NAMALWA (cell line): ENCODE results near the gene SOX18.
A peak's percentile ranks its signal among the peaks of the same experiment; 100 is the strongest.

Source experiments
- DNase-seq: peaks from one replicate; pipeline ENCODE4 v3.0.0-alpha.2; 2015; ENCODE audit warnings: low spot score

SOX18 gene

GRCh38 chr20:64080013-64080812 lies 30.8 kb upstream of the SOX18 start, which contains the start of gene OPRL1:
TSS of gene OPRL1 (plus strand) at chr20:64080082. CDS start at chr20:64092721, 12,639 bp downstream.
- DNase-seq, result peak; percentile 53

DNA sequence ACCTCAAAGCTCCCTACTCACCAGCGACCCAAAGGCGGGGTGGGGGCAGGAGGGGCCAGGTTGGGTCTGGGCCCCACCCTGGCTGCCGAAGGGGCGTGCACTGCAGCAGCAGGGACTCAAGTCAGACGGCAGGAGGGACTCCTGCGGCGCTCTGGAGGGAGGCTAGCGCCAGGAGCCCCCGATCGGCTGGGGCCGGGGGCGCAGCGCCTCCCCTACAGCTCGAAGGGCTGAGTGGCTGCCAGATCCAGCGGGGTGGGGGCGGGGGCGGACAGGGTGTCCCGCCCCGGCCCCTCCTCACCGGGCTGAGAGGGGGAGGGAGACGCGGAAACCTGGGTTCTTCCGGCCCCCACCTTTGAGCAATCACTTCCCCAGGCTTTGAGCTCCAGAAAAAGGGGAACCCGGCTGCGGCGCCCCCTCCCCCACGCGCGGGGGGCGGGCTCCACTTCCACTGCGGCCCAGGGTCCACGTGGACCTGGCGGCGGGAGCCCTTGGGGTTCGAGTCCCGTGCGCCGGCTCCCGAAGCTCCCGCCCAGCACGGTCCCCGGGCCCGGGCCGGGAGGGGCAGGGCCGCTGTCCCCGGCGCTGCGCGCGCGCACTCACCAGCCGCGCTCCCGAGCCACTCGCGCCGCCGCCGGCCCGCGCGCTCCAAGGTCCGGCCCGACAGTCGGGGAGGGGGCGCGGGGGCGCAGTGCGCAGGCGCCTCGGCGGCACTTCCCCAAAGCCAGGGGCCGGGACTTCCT lies 30.0 kb upstream of the SOX18 start, which contains the start of gene RGS19:
RGS19 (minus strand) TSS at position 246 of the 740 bp plus-strand sequence. CDS start 2,632 bp downstream, outside the sequence.
- DNase-seq, result peak; percentile 84

- no peak for DNase-seq
These were observed 29.5 kb upstream of the SOX18 start for GRCh38 chr20:64078934-64079272.

DNA sequence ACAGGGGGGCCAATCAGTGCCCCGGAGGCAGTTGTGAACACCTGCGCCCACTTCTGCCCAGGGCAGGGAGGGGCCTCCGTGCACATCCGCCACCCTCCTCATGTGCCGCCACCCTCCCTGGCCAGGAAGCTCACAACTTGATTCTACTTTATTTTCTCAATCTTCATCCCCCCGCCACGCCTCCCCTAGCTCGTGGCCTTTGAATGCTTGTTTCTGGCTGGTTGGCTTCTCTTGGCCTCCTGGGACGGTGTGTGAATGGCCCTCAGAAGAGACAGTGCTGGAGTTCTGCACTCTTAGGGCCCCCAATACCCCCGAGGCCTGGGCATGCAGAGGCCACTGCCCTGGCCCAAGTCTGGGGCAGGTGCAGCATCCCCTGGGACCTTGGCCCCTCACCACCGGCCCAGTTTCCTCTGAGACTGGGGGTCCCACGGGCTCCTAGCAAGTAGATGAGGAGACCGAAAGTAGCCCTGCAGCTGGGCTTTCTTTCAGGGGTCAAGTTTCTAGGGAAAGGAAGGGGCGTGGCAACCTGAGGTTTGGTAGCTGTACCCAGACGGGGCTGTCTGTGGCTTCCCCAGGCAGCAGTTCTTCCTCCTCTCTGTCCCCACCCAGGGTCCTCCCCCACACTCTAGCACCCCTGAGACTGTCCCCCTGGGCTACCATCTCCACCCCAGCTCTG lies 28.6 kb upstream of the SOX18 start:
- peak; percentile 95 for DNase-seq

DNA sequence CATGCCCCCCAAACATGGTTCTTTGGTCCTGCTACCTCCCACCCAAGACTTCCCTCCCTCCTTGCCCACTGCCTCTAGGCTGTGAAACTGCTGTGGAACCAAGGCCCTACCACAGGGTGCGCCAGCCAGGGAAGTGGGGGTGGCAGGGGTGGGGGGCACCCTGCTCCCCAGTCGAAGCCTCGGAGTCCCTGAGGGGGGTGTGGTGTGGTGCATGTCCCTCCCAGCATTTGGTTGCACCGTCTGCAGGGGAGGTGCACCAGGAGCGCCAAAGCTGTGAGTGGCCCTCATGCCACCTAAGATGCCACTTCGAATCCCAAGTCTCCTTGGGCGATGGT lies 28.1 kb upstream of the SOX18 start:
- DNase-seq, result no peak

- DNase-seq, result peak; percentile 78
These were observed 27.7 kb upstream of the SOX18 start for GRCh38 chr20:64077094-64077493.

DNA sequence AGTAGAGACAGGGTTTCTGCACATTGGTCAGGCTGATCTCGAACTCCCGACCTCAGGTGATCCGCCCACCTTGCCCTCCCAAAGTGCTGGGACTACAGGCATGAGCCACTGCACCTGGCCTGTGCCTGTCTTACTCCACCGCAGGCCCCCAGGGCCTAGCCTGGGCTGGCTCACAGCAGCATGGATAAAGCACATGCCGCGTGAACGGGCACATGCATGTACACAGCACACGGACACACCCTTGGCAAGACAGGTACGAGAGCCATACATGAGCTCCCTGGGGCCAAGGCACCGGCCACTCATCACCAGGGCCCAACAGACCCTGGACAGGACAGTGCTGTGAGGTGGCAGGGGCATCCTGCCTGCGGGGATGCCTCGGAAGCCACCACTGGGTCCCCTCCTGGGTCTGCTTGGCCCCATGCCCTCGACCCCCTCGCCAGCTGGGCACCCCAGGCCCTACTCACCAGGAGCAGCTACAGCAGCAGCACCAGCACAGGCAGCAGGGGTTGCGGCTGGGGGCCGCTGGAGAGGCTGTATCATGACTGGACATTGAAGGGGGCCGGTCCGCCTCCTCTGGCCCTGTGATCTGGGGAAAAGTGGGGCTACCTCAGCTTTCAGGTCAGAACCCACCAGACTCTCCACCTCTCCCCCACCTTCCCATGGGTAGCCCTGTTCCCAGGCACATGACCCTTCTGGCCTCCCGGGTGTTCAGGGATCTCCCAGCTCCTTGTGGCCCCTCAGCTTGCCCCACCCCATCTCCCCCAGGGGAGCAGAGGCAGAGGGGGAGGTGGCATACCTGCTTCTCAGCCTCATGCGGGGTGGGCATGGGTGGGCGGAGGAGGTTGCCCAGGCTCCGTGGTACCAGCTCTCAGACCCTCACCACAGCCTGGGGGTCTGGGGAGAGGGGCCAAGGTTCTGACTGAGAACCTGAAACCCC lies 26.9 kb upstream of the SOX18 start:
- DNase-seq, result no peak

- DNase-seq, result no peak
These were observed 26.1 kb upstream of the SOX18 start for GRCh38 chr20:64075556-64075955.

GRCh38 chr20:64074963-64075362 lies 25.5 kb upstream of the SOX18 start:
- DNase-seq, result no peak

- no peak for DNase-seq
These were observed 24.8 kb upstream of the SOX18 start for GRCh38 chr20:64074184-64074789.

- DNase-seq, result no peak
These were observed 24.2 kb upstream of the SOX18 start for GRCh38 chr20:64073476-64074183.

DNA sequence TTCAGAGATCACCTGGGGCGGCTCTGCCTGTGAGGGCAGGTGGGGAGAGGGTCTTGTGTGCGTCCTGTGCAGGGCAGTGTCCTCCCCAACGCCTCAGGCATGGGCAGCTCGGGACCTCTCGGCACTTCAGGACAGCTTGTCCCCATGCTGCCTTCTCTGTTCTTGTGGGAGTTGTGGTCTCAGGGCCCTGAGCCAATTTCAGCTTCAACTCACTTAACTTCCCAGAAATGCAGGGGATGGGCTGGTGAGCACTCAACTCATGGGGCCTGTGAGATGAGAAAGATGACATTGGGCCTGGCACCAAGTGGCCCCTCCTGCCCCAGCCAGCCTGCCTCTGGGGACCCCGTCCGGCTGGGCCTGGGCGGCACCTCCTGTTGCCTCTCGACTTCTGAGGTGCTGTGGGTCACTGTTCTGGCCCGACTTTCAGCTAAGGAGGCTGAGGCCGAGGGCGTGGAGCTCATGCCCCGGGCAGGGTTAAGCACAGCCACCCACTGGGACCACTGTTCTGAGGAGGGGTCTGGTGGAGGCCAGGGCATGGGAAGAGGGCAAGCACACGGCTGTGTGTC lies 23.1 kb upstream of the SOX18 start:
- no peak for DNase-seq

DNA sequence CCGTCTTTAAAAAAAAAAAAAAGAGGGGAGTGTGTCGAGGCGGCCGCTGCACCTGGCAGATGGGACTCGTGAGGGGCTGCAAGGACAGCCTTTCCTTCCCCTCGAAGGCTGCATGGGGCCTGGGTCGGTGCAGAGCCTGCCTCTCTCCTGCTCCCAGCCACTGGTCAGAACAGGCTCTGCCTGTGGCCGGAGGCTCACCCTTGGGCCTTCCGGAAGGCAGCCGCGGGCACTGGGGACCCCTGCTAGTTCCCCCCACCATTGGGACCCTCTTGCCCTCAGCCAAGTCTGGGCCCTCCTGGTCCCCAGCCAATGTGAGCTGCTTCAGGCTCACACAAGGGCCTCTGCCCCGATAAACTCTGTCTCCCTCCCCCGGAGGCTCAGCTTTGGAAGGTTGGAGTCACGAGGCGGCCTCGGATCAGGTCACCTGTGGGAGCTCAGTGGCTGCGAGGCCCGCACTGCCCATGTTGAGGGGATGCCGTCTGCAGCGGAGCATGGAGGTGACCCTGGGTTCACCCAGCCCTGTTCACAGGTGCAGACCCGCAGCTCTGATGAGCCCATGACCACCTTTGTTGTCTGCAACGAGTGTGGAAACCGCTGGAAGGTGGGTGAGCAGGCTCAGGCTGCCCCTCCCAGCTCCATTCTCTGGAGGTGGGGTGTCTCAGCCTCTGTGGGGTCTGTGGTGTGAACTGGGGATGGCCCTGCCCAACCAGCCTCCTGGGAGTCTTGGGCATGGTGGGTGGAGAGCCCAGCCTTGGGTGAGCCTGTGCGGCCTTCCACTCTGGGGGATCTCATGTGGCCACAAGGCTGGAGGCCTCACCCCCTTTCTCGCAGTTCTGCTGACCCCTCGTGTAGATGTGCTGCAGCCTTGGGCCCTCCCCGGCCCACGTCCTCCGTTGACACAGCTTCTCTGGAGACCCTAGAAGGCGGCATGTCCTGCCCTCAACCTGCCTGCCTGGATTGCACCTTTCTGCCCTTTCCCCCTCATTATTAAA lies 22.2 kb upstream of the SOX18 start:
- DNase-seq, result no peak

- DNase-seq, result no peak
These were observed 21.0 kb upstream of the SOX18 start for GRCh38 chr20:64070244-64070993.

DNA sequence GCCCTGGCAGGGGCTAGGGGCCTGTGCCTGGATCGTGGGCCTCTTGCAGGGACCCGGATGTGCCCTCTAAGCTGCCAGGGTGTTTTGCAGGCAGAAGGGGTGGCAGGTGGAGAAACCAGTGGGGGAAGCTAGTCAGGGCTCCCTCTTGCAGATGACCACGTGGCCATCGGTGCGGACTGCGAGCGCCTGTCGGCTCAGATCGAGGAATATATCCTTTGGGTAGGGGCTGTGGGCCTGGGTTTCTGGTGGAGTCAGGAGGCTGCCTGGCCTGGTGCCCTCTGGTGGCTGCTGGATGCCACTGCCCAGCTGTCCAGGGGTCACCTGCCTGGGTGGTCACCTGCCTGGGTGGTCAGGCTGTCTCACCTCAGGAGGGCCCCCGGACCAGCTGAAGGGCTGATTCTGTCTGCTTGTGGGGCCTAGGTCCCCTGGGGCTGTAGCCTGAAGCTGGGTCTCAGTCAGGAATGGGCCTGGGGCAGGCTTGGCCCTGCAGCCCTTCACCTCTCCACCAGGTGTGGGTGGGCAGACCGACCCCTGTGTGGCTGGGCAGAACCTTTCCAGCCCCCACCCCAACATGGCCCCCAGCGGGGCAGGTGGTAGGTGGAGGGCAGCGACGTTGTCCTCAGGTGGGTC lies 20.3 kb upstream of the SOX18 start:
- no peak for DNase-seq

DNA sequence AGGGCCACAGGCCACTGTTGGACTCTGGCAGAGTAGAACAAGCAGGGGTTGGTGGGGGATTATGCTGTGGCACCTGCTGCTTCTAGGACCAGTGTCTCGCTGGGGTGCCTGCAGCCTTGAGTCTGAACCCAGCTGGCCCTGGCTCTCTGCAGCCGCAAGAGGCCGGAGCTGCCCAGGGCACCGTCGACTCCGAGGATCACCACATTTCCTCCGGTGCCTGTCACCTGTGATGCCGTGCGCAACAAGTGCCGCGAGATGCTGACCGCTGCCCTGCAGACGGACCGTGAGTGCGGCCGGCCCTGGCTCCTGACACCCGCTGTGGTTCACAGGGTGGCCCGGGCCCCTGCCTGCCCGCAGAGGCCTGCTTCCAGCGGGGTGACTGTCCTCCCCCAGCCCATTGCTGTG lies 19.8 kb upstream of the SOX18 start:
- DNase-seq, result no peak

DNA sequence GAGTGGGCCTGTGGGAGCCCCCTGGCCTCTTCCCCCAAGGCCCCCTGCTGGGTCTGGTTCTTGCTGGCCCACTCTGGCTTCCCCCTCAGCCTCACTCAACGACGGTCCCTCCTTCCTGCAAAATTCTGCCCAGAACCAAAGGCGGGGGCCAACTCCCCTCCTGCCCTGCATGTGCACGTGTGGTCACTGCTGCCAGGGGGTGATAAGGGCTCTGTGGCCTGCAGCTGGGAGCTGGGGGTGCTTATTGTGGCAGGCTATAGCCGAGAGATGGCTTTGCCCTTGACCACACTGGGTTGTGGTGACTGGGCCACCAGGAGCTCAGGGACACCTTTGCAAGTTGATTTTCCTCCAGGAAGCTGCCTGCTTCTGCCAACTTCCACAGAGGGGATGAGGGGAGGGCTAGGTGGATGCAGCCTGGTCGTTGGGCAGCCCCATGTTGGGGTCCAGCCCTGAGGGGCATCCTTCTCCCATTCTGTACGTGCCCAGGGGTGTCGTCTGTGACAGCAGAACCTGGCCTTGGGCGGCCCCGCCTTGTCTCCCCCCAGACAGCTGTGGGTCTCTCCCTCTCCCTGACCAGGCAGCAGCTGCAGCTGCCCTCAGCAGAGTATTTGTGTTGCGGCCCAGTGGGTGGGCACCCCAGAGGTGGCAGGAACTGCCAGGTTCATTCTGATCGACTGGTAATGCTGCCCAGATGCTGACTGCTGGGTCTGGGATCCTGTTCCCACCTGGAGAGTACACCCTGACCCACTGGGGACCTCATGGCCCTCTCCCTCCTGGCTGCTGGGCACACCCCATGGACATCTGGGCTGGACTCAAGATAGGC lies 19.2 kb upstream of the SOX18 start:
- DNase-seq, result no peak
